SK-N-SH (cell line): Measurements from ENCODE around the gene BMP8A. TPM values are rescaled to one million over a fixed set of nuclear protein-coding genes. Genes with fewer than 3 reads are reported as not detected.

Experiments used
- CTCF ChIA-PET: fragments of 300-600, 350-600 bp; formaldehyde crosslinking; extraction: SDS; loops from one replicate; lab custom pipeline; 2021; lab: Yijun Ruan, JAX
- POLR2A ChIA-PET: fragments of 350-600 bp; sonication (Branson Sonifier 250); formaldehyde crosslinking; extraction: SDS; loops from one replicate; lab custom pipeline; 2020; ENCODE audit warnings: antibody characterized with exemption, inconsistent platforms; lab: Yijun Ruan, JAX
- DNase-seq: peaks from one replicate; pipeline ENCODE4 v3.0.0; 2012
- H2AFZ ChIP-seq: fragments of 200-600 bp; sonication (generic); 2 replicates; pipeline ENCODE4 v1.8.1; 2016; ENCODE audit warnings: antibody characterized with exemption, mild to moderate bottlenecking, low read depth
- H3F3A ChIP-seq: fragments of 200-600 bp; sonication (generic); replicated peaks from 2 replicates; pipeline ENCODE3; 2016; ENCODE audit warnings: antibody characterized with exemption, mild to moderate bottlenecking; ENCODE audit not compliant: insufficient read depth
- H3K27ac ChIP-seq, 2 experiments: fragments of 200-500 bp in 1 of 2; fragments of 200-600 bp in 1 of 2; sonication (Bioruptor generic) in 1 of 2; sonication (generic), shearing (Covaris generic) in 1 of 2; 2 replicates each; pipeline versions ENCODE4 v1.5.1 to v1.6.1; 2014 to 2016; ENCODE audit warnings: low read depth in 2 of 2, inconsistent platforms in 1 of 2, low read length in 1 of 2, mild to moderate bottlenecking in 1 of 2, mixed read lengths in 1 of 2
- H3K27me3 ChIP-seq: fragments of 200-600 bp; sonication (generic), shearing (Covaris generic); 2 replicates; pipeline ENCODE4 v1.6.1; 2016; ENCODE audit warnings: mixed run types; ENCODE audit not compliant: insufficient read depth
- H3K36me3 ChIP-seq, 2 experiments: fragments of 200-500 bp in 1 of 2; fragments of 200-600 bp in 1 of 2; sonication (Bioruptor generic) in 1 of 2; sonication (generic) in 1 of 2; replicated peaks in 1 of 2; 2 replicates each; pipeline versions ENCODE3 to v1.5.1; 2014 to 2016; ENCODE audit warnings: low read length in 1 of 2, mild to moderate bottlenecking in 1 of 2; ENCODE audit not compliant: insufficient read depth in 2 of 2, control insufficient read depth in 1 of 2
- H3K4me1 ChIP-seq, 2 experiments: fragments of 200-500 bp in 1 of 2; fragments of 200-600 bp in 1 of 2; sonication (Bioruptor generic) in 1 of 2; sonication (generic), shearing (Covaris generic) in 1 of 2; 2 replicates each; pipeline versions ENCODE4 v1.5.1 to v1.6.1; 2014 to 2016; ENCODE audit warnings: low read depth in 1 of 2, low read length in 1 of 2, mixed run types in 1 of 2; ENCODE audit not compliant: insufficient read depth in 2 of 2, control insufficient read depth in 1 of 2
- H3K4me2 ChIP-seq: fragments of 200-600 bp; sonication (generic), shearing (Covaris generic); 2 replicates; pipeline ENCODE4 v1.6.1; 2017; ENCODE audit warnings: mixed run types
- H3K4me3 ChIP-seq, 2 experiments: fragments of 200-500 bp in 1 of 2; fragments of 200-600 bp in 1 of 2; sonication (Bioruptor generic) in 1 of 2; sonication (generic), shearing (Covaris generic) in 1 of 2; 2 replicates each; pipeline versions ENCODE4 v1.5.1 to v1.8.1; 2014 to 2016; ENCODE audit warnings: low read depth in 2 of 2, inconsistent platforms in 1 of 2, low read length in 1 of 2, mild to moderate bottlenecking in 1 of 2, mixed read lengths in 1 of 2, moderate library complexity in 1 of 2
- H3K79me2 ChIP-seq: fragments of 200-600 bp; sonication (generic); 2 replicates; pipeline ENCODE4 v1.8.1; 2017; ENCODE audit warnings: mild to moderate bottlenecking; ENCODE audit not compliant: insufficient read depth
- H3K9ac ChIP-seq: fragments of 200-600 bp; sonication (generic); 2 replicates; pipeline ENCODE4 v1.6.1; 2017; ENCODE audit warnings: mixed run types
- H3K9me2 ChIP-seq: fragments of 200-600 bp; sonication (generic); 2 replicates; pipeline ENCODE4 v1.6.1; 2017; ENCODE audit warnings: mixed run types
- H3K9me3 ChIP-seq: fragments of 200-600 bp; sonication (generic); 2 replicates; pipeline ENCODE4 v1.6.1; 2017; ENCODE audit warnings: mixed run types, mild to moderate bottlenecking, moderate library complexity
- H4K20me1 ChIP-seq: fragments of 200-600 bp; sonication (generic); 2 replicates; pipeline ENCODE4 v1.6.1; 2017; ENCODE audit warnings: mild to moderate bottlenecking, mixed run types; ENCODE audit not compliant: insufficient read depth
- CHD2 ChIP-seq: fragments of 150-350 bp; IDR thresholded peaks from 2 replicates; pipeline ENCODE4 v1.6.1; 2018; ENCODE audit warnings: low read length; ENCODE audit not compliant: partially characterized antibody
- GATA2 ChIP-seq: sonication (generic); formaldehyde crosslinking; IDR thresholded peaks from 2 replicates; pipeline ENCODE4 v1.5.0; 2020; ENCODE audit warnings: mild to moderate bottlenecking, missing genetic modification reagents
- MAX ChIP-seq: IDR thresholded peaks from 2 replicates; pipeline ENCODE4 v1.4.0; 2012; ENCODE audit warnings: low read depth
- MXI1 ChIP-seq: IDR thresholded peaks from 2 replicates; pipeline ENCODE4 v1.6.1; 2012; ENCODE audit warnings: mild to moderate bottlenecking, low read depth, low read length, improper control_type of control experiment
- NFIC ChIP-seq: IDR thresholded peaks from 2 replicates; pipeline ENCODE4 v1.4.0; 2012; ENCODE audit warnings: borderline replicate concordance
- PBX3 ChIP-seq: IDR thresholded peaks from 2 replicates; pipeline ENCODE4; 2012
- POLR2AphosphoS5 ChIP-seq: IDR thresholded peaks from 2 replicates; pipeline ENCODE4 v1.6.1; 2012; ENCODE audit warnings: low read depth, low read length
- RAD21 ChIP-seq: IDR thresholded peaks from 2 replicates; pipeline ENCODE4 v1.6.1; 2012; ENCODE audit warnings: mild to moderate bottlenecking, low read length
- REST ChIP-seq: IDR thresholded peaks from 2 replicates; pipeline ENCODE4 v1.6.1; 2012; ENCODE audit warnings: mild to moderate bottlenecking, low read depth, low read length, moderate library complexity
- TAF1 ChIP-seq: IDR thresholded peaks from 2 replicates; pipeline ENCODE4 v1.6.1; 2012; ENCODE audit warnings: low read depth, mild to moderate bottlenecking, low read length, moderate library complexity, borderline replicate concordance
- TCF12 ChIP-seq: IDR thresholded peaks from 2 replicates; pipeline ENCODE4 v1.4.0; 2012
- USF1 ChIP-seq: IDR thresholded peaks from 2 replicates; pipeline ENCODE4 v1.4.0; 2012; ENCODE audit warnings: low read depth, borderline replicate concordance
- WGBS: methylation state at CpG from one replicate; pipeline ENCODE4 v1.1.6; 2017; ENCODE audit warnings: low lambda C conversion rate; 5-methylcytosine and 5-hydroxymethylcytosine counted together
- polyA plus RNA-seq, 3 experiments: library from polyadenylated mRNA; depleted of rRNA; stranded (reverse); fragments of >200 nt; gene quantifications; 2 replicates each; pipeline ENCODE4 v1.2.3, GENCODE V29; 2012

BMP8A gene
- polyA plus RNA-seq, 1 of the 3 experiments (the other 2 are of a cell fraction) = 0.16 TPM

GRCh38 chr1:39562886-39563285 lies 71.5 kb downstream of the BMP8A start (continued):
- TF ChIP-seq MAX (no peak), USF1 (no peak)

- no peak overlapping the region for H3K4me2 ChIP-seq
- no peak overlapping the region for H3K27ac ChIP-seq
- no peaks in the 10 kb centered on the region for H3K4me1 ChIP-seq
- H2AFZ ChIP-seq = no peak overlapping the region
- DNase-seq = no peak
- ChIA-PET CTCF (interaction anchor here (0.9 kb wide), 1 partner anchor 90 kb away, joined by 3 read pairs; no protein-coding TSS in a partner anchor), POLR2A (interaction anchor here (1.3 kb wide), 1 partner anchor 10 kb away, joined by 6 read pairs; no protein-coding TSS in a partner anchor)
- H3F3A ChIP-seq = peaks cover 18% of the 10 kb centered on the region
- 95% methylated on average over 11 of the region's 15 CpGs for WGBS
- H3K9me2 ChIP-seq = no peaks in the 10 kb centered on the region
- H4K20me1 ChIP-seq = peaks cover 32% of the 10 kb centered on the region
- peaks cover 25% of the 10 kb centered on the region for H3K79me2 ChIP-seq
- no peaks in the 10 kb centered on the region for H3K27me3 ChIP-seq
- H3K36me3 ChIP-seq = peaks cover 82 to 86% of the 10 kb centered on the region in 2 experiments
- no peak for TF ChIP-seq REST
- no peak for TF ChIP-seq NFIC
- TF ChIP-seq PBX3 = no peak
- no peak for TF ChIP-seq MXI1
- no peak for TF ChIP-seq TAF1
- TF ChIP-seq RAD21 = no peak
- no peak for TF ChIP-seq CHD2
- no peak for TF ChIP-seq POLR2AphosphoS5
- TF ChIP-seq GATA2 (CRISPR knock-in tag) = no peak
- no peak for TF ChIP-seq USF1
- TF ChIP-seq TCF12 = no peak
- H3K9me3 ChIP-seq = no peaks in the 10 kb centered on the region
- H3K9ac ChIP-seq = no peak overlapping the region
- H3K4me3 ChIP-seq = no peak overlapping the region
Measured at GRCh38 chr1:39563669-39564068, 72.2 kb downstream of the BMP8A start.
